Liver (tissue), 3 donors: ENCODE results near the gene OLFML2A.

ENCODE experiments used
- CTCF ChIP-seq: fragments of 150-350 bp; IDR thresholded peaks from 2 replicates; pipeline ENCODE4 v1.5.1; 2017; ENCODE audit warnings: improper control_type of control experiment, low read depth, low read length; ENCODE audit not compliant: missing input control
- EGR1 ChIP-seq, 2 donors: IDR thresholded peaks; 2 replicates each; pipeline ENCODE4 v1.6.1; 2016 to 2018; ENCODE audit warnings: antibody characterized with exemption in 2 of 2, low read depth in 2 of 2
- GABPA ChIP-seq, 2 donors: IDR thresholded peaks in 1 of 2; conservative IDR thresholded peaks in 1 of 2; 2 replicates each; pipeline ENCODE4 v1.6.1; 2016; ENCODE audit warnings: antibody characterized with exemption in 2 of 2, mild to moderate bottlenecking in 1 of 2, moderate library complexity in 1 of 2
- MAX ChIP-seq: IDR thresholded peaks from 2 replicates; pipeline ENCODE4 v1.6.1; 2016; ENCODE audit warnings: antibody characterized with exemption
- RAD21 ChIP-seq, 2 donors: IDR thresholded peaks; 2 replicates each; pipeline ENCODE4 v1.6.1; 2016; ENCODE audit warnings: antibody characterized with exemption in 2 of 2, mild to moderate bottlenecking in 2 of 2
- REST ChIP-seq: IDR thresholded peaks from 2 replicates; pipeline ENCODE4 v1.6.1; 2016; ENCODE audit warnings: antibody characterized with exemption, mild to moderate bottlenecking
- TAF1 ChIP-seq: conservative IDR thresholded peaks from 2 replicates; pipeline ENCODE4 v1.6.1; 2016; ENCODE audit warnings: antibody characterized with exemption, mild to moderate bottlenecking
- donor health status: healthy.
- donor health status: healthy.

GRCh38 chr9:124855566-124855943 is 78.6 kb downstream of the OLFML2A start:
- no peak for TF ChIP-seq CTCF
- TF ChIP-seq TAF1 = no peak
- TF ChIP-seq REST = no peak
- TF ChIP-seq EGR1 (IDR thresholded peaks at IDR 0.05; ENCODE audit: low read depth in 2 of 2) = no peak
- TF ChIP-seq RAD21 (IDR thresholded peaks at IDR 0.05) = no peak
- TF ChIP-seq MAX = no peak
- TF ChIP-seq GABPA (IDR thresholded peaks at IDR 0.05 in 1 of 2, conservative IDR thresholded peaks at IDR 0.05 in 1 of 2) = no peak
